Muscle of back (tissue), 11 donors: ENCODE data around the gene KRT26. TPM values are rescaled to one million over a fixed set of nuclear protein-coding genes. Genes with fewer than 3 reads are reported as not detected.

Experiments used
- DNase-seq, 3 donors: peaks; one replicate each; pipeline versions ENCODE4 v3.0.0 to v3.0.0-alpha.2; 2013
- polyA plus RNA-seq, 10 donors: library from polyadenylated mRNA; unstranded; fragments of 120-200 nt; gene quantifications; one replicate each; pipeline ENCODE4 v1.2.1, GENCODE V29; 2013; ENCODE audit not compliant: insufficient read length in 10 of 10

Gene KRT26
- polyA plus RNA-seq, 10 donors, result not detected

DNA sequence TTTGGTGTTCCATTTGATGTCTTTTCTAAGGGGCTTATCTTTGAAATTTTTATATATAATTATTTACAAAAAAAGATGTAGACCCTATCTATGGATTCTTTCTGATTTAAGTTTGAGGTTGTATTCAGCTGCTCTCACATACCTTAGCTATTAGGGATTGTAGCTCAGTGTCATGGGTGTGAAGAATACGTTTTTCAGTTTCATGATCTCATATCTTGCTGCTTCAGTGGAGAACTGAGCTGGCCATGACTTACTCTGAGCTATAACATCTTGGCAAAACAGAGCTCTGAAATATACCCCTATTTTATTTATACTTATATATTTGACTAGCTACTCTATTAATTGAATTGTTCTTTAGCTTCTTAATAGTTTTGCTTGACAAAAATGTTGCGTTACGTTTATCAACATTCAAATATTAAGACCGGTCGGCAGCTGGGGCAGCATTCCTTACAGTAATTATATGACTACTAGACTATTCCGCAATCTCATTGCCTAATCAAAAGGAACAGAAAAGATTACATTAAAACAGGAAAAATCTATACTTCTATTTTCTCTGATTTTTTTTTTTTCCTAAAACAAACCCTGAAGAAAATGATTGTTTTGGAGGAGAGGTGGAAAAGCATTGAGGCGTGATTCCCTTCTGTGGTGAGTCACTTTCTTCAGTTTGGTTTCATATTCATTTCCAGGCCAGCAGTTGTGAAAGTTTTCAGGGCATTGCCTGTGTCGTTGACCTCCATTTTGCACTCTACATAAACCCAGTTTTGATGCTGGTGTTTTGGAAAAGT is 44.4 kb downstream of the KRT26 start:
- no peak for DNase-seq

DNA sequence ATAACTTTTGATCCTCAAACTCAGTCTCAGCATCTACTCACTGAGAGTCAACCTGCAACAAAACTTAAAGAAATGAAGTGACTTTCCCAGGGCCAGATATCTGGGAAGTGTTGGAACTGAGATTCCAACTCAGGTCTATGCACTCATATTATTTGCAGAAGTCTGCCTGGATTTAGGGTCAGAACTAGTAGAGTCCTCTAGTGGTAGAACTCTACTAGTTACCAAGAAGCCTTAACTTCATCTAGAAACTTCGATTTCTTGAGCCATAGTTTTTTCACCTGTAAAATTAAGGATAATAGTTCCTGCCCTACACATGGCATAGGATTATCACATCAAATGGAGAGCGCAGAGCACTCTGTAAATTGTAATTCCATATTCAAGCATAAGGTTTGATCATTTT is 45.1 kb downstream of the KRT26 start:
- no peak for DNase-seq

DNA sequence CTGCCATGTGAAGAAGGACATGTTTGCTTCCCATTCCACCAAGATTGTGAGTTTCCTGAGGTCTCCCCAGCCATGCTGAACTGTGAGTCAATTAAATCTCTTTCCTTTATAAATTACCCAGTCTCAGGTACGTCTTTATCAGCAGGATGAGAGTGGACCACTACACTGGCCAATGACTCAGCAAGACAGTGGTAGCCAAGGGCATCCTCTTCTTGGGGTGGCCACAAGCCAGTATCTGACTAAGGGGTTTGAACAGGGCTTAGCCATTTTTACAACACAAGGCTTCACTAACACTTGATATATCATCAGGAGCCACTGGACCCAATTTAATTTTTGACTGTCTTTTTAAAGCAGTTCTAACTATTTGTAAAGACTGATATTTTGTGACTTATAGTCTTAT is 47.3 kb downstream of the KRT26 start:
- DNase-seq, result no peak

DNA sequence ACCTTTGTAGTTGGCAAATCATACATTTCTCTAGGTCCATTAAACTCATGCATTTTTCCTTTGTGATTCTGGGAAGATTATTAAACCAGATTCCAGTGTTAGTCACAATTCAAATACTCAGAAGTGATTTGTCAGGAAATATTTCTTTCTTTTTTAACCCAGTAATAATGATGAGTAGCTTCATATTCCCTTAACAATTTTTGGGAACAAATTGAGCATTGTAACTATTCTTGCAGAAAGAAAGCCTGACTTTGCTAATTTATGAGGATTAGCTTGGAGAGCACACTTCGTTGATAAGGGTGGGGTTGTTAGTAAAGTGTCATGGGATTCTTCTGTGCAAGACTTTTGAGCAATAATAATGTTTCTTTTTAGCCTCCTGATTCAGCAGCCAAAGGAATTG is 49.8 kb downstream of the KRT26 start:
- peak; percentile 15 to 52 (median 16) for DNase-seq

DNA sequence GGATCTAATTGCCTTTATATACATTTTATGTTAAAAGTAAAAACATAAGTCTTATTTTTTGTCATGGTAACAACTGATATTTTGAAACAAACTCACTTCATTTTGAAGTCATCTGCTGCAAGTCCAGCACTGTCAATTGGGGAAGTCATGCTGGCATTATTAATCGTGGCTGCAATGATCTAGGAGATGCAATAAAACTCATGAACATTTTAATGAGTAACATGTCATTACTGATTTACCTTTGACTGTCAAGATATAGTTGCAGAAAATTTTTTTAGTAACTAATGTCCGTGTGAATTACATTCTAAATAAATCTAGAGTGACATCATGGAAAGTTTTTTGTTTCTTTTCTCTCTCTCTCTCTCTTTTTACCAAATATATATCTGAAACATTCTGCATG is 51.1 kb downstream of the KRT26 start:
- no peak for DNase-seq

DNA sequence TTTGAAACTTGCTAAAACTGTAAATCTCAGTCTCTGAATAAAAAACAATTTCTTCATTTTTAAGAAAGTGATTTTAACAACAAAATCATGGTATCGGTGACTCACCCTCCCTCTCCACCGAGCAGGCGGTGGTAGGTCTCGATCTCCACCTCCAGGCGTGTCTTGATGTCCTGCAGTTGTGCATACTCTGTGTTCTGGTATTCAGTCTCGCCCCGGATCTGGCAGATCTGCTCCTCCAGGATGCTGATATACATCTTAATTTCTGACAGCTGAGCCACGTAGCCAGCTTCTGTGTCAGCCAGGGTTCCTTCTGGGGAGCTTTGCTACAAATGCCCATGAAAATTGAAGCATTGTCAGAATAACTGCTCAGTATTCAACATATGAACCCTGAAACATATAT is 53.1 kb downstream of the KRT26 start:
- DNase-seq, result no peak

DNA sequence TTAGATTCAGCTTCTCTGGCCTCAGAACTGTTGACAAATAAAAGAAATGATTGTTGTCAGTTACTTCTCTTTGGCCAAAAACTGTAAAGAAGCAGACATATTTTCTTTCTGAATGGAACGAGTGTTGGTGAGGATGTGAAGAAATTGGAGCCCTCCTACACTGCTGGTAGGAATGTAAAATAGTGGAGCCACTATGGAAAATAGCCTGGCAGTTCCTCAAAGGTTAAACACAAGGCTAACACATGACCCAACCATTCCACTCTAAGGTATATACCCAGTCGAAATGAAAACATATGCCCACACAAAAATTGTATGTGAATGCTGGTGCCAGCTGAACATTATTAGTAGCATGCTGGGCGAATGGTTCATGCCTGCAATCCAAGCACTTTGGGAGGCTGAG is 54.2 kb downstream of the KRT26 start:
- no peak for DNase-seq

Other genes starting within 250 kb of the KRT26 start
- gene CCR7, start 206.7 kb downstream of the KRT26 start, polyA plus RNA-seq, result 1 to 10 TPM in 2 of 10 donors, under 1 TPM in 8; 0.16 to 4.2 (median 0.36) TPM
- gene SMARCE1, start 124.4 kb downstream of the KRT26 start, polyA plus RNA-seq, result 100 to 1,000 TPM; 114 to 155 (median 127) TPM
- gene KRT222, start 107.0 kb downstream of the KRT26 start, polyA plus RNA-seq, result under 1 TPM in 9 of 10 donors, not detected in 1; 0.07 to 0.67 (median 0.23) TPM
- under 1 TPM in 1 of 10 donors, not detected in 9; 0.11 TPM for gene KRT24, start 68.4 kb downstream of the KRT26 start, polyA plus RNA-seq
- under 1 TPM in 2 of 10 donors, not detected in 8; 0.18 to 0.38 TPM for gene KRT25, start 16.9 kb downstream of the KRT26 start, polyA plus RNA-seq
- not detected for gene KRT27, start 10.3 kb upstream of the KRT26 start, polyA plus RNA-seq
- under 1 TPM in 1 of 10 donors, not detected in 9; 0.15 TPM for gene KRT28, start 27.8 kb upstream of the KRT26 start, polyA plus RNA-seq
- gene KRT10, start 50.4 kb upstream of the KRT26 start, polyA plus RNA-seq, result 100 to 1,000 TPM in 2 of 10 donors, 10 to 100 TPM in 8; 31.8 to 603 (median 39.3) TPM
- gene KRT12, start 95.0 kb upstream of the KRT26 start, polyA plus RNA-seq, result under 1 TPM in 7 of 10 donors, not detected in 3; 0.08 to 0.76 (median 0.27) TPM
- under 1 TPM in 4 of 10 donors, not detected in 6; 0.13 to 0.24 (median 0.21) TPM for gene KRT20, start 113.0 kb upstream of the KRT26 start, polyA plus RNA-seq
- gene KRT23, start 165.4 kb upstream of the KRT26 start, polyA plus RNA-seq, result 1 to 10 TPM in 2 of 10 donors, under 1 TPM in 5, not detected in 3; 0.16 to 2.7 (median 0.22) TPM
- 1 to 10 TPM; 2.9 to 9.6 (median 5.2) TPM for gene KRT39, start 194.7 kb upstream of the KRT26 start, polyA plus RNA-seq
- 10 to 100 TPM in 6 of 10 donors, 1 to 10 TPM in 4; 3.5 to 18.2 (median 10.4) TPM for gene KRT40, start 212.1 kb upstream of the KRT26 start, polyA plus RNA-seq
- gene KRTAP3-3, start 222.0 kb upstream of the KRT26 start, polyA plus RNA-seq, result not detected
- gene KRTAP3-2, start 227.7 kb upstream of the KRT26 start, polyA plus RNA-seq, result under 1 TPM in 9 of 10 donors, not detected in 1; 0.29 to 0.91 (median 0.58) TPM
- not detected for gene KRTAP3-1, start 236.9 kb upstream of the KRT26 start, polyA plus RNA-seq